ENCODE data around the gene ENO3.

DNA sequence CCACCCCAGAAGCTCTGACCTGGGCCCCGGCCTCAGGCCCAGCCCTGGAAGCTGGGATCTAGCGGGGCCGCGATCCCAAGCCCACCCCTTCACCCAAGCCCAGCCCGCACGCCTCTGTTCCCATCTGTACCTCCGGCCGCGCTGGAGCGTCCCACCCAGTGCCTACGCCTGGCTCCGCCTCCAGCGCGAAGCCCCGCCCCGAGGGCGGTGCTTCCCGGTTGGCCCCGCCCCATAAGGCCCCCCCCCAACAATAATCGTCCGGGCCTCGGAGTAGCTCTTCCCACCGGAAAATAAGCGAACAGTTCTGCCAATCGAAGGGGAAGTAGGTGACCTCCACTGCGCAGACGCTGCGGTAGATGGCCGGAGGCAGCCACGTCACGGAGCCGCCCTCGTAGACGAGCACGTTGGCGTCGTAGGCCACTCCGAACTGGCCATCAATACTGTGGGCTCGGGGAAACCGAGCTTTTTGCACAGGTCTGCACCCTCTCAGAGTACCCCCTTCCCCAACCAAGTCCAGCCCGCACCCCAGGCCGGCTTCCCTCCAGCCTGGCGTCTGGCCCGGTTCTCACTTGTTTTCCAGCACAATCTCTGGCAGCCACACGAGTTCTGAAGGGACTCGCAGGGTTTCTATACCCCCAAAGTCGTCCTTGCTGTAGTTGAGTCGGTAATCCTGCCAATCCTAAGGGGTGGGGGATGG, 49.1 kb upstream of the ENO3 start:
- TF ChIP-seq, protein P1, sequence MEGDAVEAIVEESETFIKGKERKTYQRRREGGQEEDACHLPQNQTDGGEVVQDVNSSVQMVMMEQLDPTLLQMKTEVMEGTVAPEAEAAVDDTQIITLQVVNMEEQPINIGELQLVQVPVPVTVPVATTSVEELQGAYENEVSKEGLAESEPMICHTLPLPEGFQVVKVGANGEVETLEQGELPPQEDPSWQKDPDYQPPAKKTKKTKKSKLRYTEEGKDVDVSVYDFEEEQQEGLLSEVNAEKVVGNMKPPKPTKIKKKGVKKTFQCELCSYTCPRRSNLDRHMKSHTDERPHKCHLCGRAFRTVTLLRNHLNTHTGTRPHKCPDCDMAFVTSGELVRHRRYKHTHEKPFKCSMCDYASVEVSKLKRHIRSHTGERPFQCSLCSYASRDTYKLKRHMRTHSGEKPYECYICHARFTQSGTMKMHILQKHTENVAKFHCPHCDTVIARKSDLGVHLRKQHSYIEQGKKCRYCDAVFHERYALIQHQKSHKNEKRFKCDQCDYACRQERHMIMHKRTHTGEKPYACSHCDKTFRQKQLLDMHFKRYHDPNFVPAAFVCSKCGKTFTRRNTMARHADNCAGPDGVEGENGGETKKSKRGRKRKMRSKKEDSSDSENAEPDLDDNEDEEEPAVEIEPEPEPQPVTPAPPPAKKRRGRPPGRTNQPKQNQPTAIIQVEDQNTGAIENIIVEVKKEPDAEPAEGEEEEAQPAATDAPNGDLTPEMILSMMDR (IDR thresholded peaks at IDR 0.05) = no peak
- peak in 1 of 2 donors; percentile 31 for TF ChIP-seq POLR2A (IDR thresholded peaks at IDR 0.05)

All from thyroid gland (tissue), 4 donors.